Measurements from ENCODE around the gene NCAN.
A peak's percentile ranks its signal among the peaks of the same experiment; 100 is the strongest.
"Not testable (repeated sequence)": the region's sequence is repeated elsewhere in the genome, so short reads cannot be mapped to it uniquely, and the experiment has no call there.

The NCAN gene

DNA sequence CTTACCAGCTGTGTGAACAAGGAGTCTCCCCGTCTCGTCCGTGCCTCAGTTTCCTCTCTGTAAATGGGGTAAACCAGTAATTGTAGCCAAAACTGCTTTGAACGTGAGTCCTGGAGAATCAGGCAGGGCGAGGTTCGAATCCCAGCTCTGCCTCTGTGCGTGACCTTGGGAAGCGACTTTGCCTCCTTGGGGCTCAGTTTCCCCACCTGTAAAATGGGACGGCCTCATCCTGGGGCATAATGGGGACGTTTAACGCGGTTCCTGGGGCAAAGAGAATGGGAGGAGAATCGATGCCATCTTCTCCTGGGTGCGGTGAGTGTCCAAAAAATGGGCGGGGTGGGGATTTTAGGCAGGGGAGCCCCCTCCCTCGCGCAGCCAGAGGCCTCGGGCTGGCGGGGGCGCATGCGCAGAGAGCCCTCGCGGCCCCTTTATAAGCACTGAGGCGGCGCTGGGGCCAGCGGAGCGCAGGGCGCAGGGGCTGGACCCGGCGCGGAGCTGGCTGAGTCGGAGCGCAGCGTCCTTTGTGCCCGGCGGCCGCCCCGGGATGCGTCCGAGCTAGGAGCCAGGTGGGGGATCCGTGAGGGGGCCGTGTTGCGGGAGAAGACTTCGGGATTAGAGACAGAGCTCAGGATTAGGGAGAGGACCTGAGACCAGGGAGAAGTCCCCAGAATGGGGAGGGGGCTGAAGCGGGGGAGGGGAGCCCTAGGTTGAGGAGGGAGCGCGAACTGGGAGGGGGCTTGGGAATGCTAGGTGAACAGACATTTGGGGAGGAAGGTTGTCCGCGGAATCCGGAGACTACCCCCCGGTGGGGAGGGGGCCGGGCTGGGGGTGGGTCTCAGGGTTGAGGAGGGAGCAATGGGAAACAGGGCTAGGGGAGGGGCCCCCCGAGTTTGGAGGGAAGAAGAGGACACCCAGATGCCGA, at the start of gene NCAN:
Gene NCAN (plus strand): TSS at position 460 of the 922 bp plus-strand sequence. CDS start 4,996 bp downstream, outside the sequence.
- DNase-seq (ENCODE audit: low read depth, low spot score), result no peak
- H3K27ac ChIP-seq, result no peak within 1 kb of the TSS

DNA sequence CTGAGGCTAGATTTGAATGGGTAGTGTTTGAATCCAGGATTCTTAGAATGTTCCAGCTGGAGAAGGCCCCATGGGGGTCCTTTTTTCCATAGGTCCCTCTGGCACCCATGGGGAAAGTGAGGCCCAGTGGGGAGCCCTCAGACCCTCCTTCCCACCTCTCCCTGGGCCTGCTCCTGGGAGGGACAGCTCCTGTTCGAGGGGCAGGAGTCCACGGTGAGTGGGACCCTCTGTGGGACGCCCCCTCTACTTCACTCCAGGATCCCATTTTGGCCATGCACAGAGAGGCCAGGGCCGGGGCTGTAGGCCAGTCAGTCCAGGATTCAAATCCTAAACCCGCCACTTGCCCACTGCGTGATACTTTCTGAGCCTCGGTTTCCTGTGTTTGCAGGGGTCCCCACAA, 49.3 kb upstream of the NCAN start:
- DNase-seq (ENCODE audit: low read depth, low spot score), result no peak
- H3K27ac ChIP-seq, result no peak overlapping the region

DNA sequence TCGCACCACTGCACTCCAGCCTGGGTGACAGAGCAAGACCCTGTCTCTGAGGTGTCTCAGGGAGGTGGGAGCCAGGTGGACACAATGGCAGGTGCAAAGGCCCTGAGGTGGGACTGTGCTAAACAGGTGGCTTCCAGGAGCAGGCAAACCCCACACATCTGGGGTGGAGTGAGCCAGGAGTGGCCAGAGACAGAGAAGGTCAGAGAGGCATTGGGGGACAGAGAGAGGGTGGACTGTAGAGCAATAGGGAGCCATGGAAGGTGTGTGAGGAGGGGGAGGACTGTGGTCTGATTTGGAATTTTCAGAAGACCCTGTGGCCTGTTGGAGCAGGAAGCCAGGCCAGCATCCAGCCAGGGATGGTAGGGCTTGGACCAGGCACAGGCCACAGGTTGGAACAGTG, 46.4 kb upstream of the NCAN start:
- H3K27ac ChIP-seq, result no peak overlapping the region
- DNase-seq (ENCODE audit: low read depth, low spot score), result no peak

DNA sequence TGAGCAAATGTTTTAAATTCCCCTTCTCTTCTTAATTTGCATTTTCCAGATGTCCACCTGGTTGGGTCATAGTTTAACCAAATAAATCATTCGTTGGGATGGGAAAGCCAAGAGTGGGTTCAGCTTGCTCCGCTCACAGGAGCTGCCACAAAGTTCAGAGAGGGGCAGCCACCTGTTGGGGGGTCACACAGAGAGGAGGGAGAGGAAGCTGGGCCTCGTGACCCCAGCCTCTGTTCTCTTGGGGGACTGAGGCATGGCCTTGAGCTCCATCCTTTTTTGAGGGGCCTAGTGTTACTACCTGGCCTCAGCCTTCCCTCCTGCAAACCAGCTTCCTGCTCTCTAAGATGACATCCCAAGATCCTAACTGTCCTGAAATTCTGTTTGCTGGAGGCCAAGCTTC, 44.1 kb upstream of the NCAN start:
- H3K27ac ChIP-seq, result no peak overlapping the region
- no peak for DNase-seq (ENCODE audit: low read depth, low spot score)

DNA sequence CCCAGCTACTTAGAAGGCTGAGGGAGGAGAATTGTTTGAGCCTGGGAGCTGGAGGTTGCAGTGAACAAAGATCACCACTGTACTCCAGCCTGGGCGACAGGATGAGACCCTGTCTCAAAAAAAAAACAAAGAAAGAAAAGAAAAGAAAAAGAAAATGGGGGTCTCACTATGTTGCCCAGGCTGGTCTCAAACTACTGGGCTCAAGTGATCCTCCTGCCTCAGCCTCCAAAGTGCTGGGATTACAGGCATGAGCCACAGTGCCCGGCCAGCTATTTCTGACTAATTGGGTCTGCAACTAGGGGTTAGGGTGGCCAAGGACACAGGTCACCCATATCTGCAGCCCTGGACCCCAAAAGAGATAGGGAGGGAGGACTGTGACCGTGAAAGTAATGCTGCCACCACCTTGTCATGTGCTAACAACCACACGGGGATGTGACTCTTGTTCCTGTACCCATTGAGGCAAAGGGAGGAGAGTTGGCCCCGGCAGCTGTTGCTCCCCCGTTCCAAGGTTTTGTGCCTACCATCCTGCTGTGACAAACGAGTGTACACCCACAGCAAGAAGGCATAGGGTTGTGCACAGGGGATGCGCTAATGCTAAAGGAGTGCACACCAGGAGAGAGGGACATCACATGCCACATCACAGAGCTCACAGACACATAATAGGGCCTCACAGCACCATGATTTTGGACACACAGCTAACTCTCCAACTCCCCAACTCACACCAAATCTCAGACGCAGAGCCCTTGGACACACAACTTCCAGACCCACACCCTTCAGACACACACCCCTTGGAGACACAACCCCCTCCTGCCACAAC, 42.3 kb upstream of the NCAN start:
- no peak for DNase-seq (ENCODE audit: low read depth, low spot score)

DNA sequence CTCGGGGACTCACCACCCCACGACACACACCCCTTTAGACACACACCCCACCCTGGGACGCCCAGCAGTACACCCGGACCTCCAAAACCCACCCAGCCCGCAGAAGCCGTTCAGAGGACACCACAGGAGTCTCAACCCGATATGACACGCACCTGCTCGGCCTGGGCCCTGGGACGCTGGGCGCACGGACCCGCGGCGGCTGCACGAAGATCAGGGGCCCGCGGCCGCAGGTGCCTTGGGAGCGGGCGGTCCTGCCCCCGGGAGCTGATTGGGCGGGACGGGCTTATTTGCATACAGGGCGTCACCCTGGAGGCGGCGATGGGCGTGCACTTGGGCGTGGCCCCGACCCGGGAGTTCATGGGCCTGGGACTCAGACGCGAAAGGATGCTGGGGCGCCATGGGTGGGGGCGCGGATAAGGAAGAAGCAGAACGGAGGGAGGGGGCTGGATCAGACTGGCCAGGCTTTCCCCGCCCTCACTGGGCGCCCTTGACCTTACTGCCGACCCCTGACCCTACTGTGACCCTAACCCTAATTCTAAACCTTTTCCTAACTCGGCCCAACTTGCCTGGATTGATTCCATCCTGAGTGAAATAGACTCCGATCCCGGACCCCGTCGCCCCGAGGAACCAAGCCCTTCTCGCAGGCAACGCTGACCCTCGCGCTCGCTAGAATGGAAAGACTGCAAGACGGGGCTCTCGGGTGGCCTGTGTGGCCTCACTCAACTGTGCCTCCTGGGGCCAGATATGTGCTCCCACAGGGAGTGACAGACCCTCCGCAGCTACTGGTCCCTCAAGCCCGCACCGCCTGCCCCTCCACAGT, 41.5 kb upstream of the NCAN start, which contains the start of gene MEF2B:
Gene MEF2B (minus strand): TSS at position 211 of the 820 bp plus-strand sequence. CDS start 19,528 bp downstream, outside the sequence.
- no peak for DNase-seq (ENCODE audit: low read depth, low spot score)
- H3K27ac ChIP-seq, result no peak within 1 kb of the TSS

More for the DNA sequence above, 42.3 kb upstream of the NCAN start:
- no peak overlapping the region for H3K27ac ChIP-seq

DNA sequence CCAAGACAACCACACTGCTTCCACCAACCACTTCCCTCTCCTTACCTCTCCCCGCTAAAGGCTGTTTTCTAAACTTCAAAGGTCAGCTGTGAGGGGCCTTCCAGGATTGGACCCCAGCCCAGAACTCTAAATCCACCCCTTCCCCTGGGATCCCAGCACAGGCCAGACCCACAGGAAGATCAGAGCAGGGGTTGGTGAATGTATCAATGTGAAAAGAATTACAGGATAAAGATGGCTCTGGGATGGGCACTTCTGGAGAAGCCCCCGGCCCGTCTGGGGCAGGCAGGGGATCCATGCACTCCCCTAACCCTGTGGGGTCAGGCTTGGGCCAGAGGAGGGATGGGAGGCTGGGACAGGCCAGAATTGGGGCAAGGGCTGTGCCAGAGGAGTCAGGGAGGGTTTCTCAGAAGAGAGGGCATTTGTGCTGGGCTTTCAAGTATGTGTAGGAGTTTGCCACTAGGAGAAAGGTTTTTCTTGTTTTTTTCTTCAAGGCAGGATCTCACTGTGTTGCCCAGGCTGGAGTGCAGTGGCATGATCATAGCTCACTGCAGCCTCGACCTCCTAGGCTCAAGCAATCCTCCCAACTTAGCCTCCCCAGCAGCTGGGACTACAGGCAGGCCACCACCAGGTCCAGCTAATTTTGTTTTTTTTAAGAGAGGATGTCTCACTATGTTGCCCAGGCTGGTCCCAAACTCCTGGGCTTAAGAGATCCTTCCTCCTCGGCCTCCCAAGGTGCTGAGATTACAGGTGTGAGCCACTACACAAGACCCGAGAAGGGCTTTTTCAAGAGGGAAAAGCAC, 40.7 kb upstream of the NCAN start:
- H3K27ac ChIP-seq, result no peak overlapping the region
- DNase-seq (ENCODE audit: low read depth, low spot score), result no peak

DNA sequence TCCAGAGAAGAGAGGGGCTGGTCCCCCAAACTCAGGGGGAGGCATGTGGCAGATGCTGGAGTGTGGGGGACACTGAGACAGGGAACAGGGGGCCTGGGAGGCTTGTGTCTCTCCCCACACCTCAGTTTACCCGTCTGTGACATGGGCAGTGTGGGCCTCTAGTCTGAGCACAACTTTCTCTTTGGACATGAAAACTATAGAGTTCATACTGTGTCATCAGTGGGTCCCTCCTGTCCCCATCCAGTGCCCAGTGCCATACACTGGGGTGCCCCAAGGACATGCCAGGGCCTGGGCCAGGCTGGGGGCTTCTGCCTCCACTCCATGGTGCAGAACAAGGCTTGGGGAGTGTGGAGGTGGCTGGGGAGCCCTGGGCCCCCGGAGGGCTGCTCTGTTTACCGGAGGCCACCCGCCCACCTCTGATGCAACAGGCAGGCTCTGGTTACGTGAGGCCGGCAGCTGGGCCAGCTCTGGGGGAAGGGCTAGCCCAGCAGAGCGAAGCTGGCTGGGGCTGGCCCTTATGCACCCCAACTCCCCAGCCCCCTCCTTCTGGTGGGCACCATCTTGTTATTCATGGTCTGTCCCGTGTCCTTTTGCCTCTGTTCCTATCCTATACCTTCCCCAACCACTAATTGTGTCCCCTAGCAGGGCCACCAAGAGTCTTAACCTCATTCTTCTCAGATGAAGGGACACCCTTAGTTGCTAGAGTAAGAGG, 39.8 kb upstream of the NCAN start:
- DNase-seq (ENCODE audit: low read depth, low spot score), result no peak

DNA sequence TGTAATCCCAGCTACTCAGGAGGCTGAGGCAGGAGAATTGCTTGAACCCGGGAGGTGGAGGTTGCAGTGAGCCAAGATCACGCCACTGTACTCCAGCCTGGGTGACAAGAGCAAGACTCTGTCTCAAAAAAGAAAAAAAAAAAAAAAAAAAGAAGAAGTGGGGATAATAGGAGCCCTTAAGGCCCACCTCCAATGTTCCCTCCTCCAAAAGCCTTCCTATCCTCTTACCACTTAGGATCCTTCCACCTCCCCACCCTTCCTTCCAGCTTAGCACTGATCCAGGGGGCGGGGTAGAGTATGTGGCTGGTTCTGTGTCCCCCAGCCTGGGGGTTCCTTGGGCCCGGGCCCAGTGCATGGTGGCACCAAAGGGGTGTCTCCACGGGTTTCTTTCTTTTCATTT, 38.5 kb upstream of the NCAN start:
- DNase-seq (ENCODE audit: low read depth, low spot score); H3K27ac ChIP-seq: not testable (repeated sequence)

More for the DNA sequence above, 39.8 kb upstream of the NCAN start:
- no peak overlapping the region for H3K27ac ChIP-seq

DNA sequence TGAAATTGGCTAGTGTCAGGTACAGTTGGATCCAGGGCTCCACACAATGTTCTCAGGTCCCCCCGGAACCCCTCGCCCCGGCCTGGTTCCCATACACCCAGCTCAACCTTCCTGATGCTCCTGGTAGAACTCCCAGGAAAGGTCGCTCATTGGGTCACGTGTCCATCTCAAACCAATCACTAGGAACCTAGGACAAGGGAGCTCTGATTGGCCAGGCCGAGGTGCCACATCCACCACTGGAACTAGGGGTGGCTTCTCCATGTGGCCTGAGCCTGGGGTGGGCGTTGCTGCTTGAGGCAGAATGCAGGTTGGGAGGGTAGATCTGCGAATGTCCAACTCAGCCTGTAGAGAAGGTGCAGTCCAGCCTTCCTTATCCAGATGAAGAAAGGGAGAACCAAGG, 34.8 kb upstream of the NCAN start:
- no peak for DNase-seq (ENCODE audit: low read depth, low spot score)

DNA sequence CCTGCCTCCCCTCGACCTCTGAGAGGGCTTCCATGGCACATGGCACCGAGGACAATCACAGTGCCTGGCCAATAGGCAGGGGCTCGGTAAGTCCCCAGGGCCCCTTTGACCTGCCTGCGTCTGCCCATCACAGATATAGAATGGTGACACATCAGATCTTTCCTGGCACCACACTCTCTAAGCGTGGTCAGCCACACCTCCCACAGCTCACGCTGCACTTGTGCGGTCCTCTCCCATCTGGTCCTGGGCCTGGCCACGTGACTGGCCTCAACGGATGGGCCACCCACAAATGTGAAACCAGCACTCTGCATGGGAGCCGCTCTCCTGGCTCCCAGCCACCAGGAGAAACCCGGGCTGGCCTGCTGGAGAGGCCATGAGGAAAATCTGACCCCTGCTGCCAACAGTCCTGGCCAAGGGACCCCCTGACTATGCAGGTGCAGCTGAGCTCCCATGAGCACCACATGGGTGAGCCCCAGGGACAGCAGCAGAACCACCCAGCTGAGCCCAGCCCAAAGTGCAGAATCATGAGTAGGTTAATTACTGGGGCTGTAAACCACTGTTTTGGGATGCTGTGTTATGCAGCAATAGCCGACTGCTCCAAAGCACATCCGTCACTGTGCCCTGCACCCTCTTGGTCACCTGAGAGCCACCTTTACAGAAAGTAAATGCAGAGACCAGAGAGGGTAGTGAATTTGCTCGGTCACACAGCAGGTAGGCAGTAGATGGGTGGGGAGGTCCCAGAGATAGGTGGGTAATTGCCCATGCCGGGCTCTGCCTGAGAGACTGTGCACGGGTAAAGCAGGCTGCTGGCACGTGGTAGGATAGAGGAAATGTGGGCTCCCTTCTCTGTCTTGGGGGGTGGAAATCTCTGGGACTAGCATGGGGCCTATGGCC, 32.0 kb upstream of the NCAN start:
- H3K27ac ChIP-seq, result no peak overlapping the region
- no peak for DNase-seq (ENCODE audit: low read depth, low spot score)

More for the DNA sequence above, 34.8 kb upstream of the NCAN start:
- no peak overlapping the region for H3K27ac ChIP-seq

DNA sequence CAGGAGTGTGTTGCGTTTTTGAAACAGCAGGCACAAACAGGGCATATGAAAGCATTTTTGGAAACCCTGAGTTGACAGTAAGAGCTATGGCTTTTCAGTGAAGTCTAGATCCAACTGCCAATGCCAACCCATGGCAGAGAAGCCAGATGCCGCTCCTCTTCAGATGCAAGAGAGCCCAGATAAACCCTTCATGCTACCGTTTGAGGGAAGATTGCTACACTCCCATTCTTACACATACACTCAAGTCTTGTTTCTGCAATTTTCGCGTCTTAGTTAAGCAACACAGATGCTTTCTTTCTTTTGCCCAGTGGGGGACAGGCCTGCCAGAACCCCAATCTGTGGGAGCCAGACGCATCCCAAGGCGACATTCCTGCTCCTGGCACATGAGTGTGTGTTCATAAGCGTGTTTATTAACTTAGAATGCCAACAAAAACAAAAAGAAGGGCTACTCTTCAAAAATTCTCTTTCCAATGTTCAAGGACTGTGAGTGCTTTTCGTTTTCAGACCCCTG, 30.2 kb upstream of the NCAN start:
- no peak for DNase-seq (ENCODE audit: low read depth, low spot score)
- no peak overlapping the region for H3K27ac ChIP-seq

DNA sequence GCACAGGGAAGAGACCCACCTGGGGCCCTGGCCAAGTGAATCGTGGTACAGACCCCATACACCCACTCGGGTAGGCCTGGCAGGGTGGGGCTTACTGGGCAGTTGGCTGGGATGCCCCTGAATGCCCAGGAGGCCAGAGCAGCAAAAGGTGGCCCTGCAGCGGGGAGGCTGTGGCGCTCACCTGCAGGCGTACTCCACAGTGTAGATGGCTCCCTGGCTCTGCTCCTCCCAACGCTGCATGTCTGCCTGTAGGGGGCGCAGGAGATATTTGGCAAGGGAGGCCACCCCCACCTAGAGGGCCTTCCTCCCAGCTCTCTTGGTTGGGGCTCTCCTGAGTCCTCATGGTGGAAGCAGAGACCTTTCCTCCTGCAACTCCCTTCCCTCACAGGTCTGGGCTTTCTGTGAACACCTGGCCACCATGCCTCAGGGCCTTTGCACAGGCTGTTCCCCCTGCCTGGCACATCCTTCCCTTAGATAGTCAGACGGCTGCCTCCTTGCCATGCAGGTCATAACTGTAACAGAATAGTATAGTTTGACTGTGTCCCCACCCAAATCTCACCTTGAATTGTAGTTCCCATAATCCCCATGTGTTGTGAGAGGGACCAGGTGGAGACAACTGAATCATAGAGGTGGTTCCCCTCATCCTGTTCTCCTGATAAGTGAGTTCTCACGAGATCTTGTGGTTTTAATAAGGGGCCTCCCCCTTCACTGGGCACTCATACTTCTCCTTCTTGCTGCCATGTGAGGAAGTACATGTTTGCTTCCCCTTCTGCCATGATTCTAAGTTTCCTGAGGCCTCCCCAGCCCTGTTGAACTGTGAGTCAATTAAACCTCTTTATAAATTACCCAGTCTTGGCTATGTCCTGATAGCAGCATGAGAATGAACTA, 25.7 kb upstream of the NCAN start:
- no peak for DNase-seq (ENCODE audit: low read depth, low spot score)
- H3K27ac ChIP-seq, result no peak overlapping the region

DNA sequence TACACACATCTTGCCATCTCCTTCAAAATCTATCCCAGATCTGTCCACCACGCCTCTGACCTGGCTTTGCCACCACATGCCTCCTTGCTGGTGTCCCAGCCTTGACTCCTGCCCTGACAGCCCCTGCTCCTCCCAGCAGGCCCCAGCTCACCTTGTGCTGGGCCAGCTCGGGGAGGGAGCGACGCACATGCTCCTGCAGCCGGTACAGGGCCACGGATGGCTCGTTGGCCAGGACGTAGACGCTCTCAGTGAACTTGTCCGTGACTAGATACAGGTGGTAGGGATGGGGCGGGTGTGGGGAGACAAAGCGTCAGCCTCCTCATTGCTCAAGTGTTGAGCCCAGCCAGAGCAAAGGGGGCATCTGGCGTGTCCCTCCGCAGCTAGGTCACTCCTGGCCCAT, 25.0 kb upstream of the NCAN start:
- H3K27ac ChIP-seq, result no peak overlapping the region
- DNase-seq (ENCODE audit: low read depth, low spot score), result no peak

DNA sequence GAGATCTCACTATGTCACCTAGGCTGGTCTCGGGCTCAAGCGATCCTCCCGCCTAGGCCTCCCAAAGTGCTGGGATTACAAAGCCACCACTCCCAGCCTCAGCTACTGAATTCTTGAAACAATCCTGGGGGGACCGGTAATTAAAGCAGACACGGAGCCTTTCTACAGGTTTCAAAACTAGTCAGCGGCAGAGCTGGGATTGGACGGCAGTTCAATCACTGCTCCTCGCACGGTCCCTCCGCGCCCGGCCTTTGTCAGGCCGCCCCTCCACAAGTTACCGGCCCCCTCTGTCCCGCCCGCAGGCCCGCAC, 20.0 kb upstream of the NCAN start:
- peak overlapping the region; percentile 94 for H3K27ac ChIP-seq
- no peak for DNase-seq (ENCODE audit: low read depth, low spot score)

DNA sequence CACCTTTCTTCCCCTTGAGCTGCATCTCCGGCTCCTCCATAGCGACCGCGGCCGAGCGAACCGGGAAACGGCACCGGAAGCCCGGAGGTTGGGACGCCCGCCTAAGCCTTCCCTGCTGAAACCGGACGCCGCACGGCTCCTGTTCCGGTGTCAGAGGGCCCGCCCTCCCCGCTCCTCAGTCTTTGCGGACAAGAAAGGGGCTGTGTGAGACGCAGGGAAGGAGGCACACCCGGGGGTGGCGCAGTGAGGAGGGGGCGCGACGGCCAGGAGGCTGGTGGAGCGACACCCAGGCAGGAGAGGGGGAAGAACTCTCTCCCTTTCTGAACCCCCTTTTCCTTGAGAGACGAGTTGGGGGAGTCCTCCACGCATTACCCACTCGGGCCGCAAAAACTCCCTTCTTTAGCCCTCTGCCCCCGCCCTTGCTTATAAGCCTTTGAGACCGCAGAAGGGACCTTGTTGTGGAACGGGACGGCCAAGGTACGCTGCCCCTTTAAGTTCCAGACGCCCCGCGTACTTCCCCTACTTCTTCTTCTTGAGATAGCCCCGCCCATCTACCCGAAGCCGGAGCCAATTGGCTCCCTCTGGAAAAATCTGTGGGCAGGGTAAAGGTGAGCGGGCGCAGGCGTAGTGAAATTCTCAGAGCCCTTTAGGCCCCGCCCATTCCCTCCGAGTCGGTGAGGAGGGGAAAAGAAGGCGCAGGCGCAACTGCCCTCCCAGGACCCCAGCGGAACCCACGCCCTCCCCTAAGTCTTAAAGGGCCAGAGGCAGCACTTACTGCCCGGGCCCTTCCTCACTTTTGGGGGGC, 19.5 kb upstream of the NCAN start, which contains the start of the genes BORCS8 and RFXANK:
Gene BORCS8 (minus strand): TSS at position 75 of the 805 bp plus-strand sequence. CDS start 35 bp downstream, at position 40.
Gene RFXANK (plus strand): TSS at position 181 of the 805 bp plus-strand sequence. CDS start 1,689 bp downstream, outside the sequence.
- peak; percentile 85 for DNase-seq (ENCODE audit: low read depth, low spot score)
- H3K27ac ChIP-seq, result peak within 1 kb of the TSS; percentile 94
